ENCODE data around the gene CTNNA2.

The CTNNA2 gene

GRCh38 chr2:80545420-80546210 is 1032.8 kb downstream of the CTNNA2 start:
- no peak overlapping the region for H3K4me3 ChIP-seq (ENCODE audit: low read length)
- no peaks in the 10 kb centered on the region for H3K79me2 ChIP-seq (ENCODE audit: low read length)
- no peaks in the 10 kb centered on the region for H4K20me1 ChIP-seq (ENCODE audit: insufficient read depth, low read length)
- H3K36me3 ChIP-seq (replicated peaks; ENCODE audit: low read depth, low read length), result no peaks in the 10 kb centered on the region
- H3K27me3 ChIP-seq (ENCODE audit: low read depth, low read length), result no peaks in the 10 kb centered on the region
- TF ChIP-seq CTCF (IDR thresholded peaks at IDR 0.05; ENCODE audit: low read depth, low read length) (no peak), EZH2phosphoT487 (IDR thresholded peaks at IDR 0.05; ENCODE audit: low read depth) (no peak)
- no peak overlapping the region for H3K4me2 ChIP-seq (ENCODE audit: low read length)
- H3K9me3 ChIP-seq (ENCODE audit: insufficient read depth, low read length), result no peaks in the 10 kb centered on the region
- no peak overlapping the region for H3K9ac ChIP-seq (ENCODE audit: low read length)
- H2AFZ ChIP-seq (ENCODE audit: low read depth, low read length), result no peak overlapping the region
- H3K27ac ChIP-seq (ENCODE audit: low read length), result no peak overlapping the region
- H3K4me1 ChIP-seq (ENCODE audit: low read length), result no peaks in the 10 kb centered on the region

GRCh38 chr2:80546766-80547165 is 1033.9 kb downstream of the CTNNA2 start:
- H3K9me3 ChIP-seq (ENCODE audit: insufficient read depth, low read length), result no peaks in the 10 kb centered on the region
- H3K9ac ChIP-seq (ENCODE audit: low read length), result no peak overlapping the region
- H3K4me2 ChIP-seq (ENCODE audit: low read length), result no peak overlapping the region
- H3K27me3 ChIP-seq (ENCODE audit: low read depth, low read length), result no peaks in the 10 kb centered on the region
- H3K4me3 ChIP-seq (ENCODE audit: low read length), result no peak overlapping the region
- H4K20me1 ChIP-seq (ENCODE audit: insufficient read depth, low read length), result no peaks in the 10 kb centered on the region
- H3K36me3 ChIP-seq (replicated peaks; ENCODE audit: low read depth, low read length), result no peaks in the 10 kb centered on the region
- no peak for TF ChIP-seq CTCF (IDR thresholded peaks at IDR 0.05; ENCODE audit: low read depth, low read length)
- TF ChIP-seq EZH2phosphoT487 (IDR thresholded peaks at IDR 0.05; ENCODE audit: low read depth), result no peak
- no peak overlapping the region for H2AFZ ChIP-seq (ENCODE audit: low read depth, low read length)
- H3K4me1 ChIP-seq (ENCODE audit: low read length), result no peaks in the 10 kb centered on the region
- H3K27ac ChIP-seq (ENCODE audit: low read length), result no peak overlapping the region
- no peaks in the 10 kb centered on the region for H3K79me2 ChIP-seq (ENCODE audit: low read length)

- TF ChIP-seq EZH2phosphoT487 (IDR thresholded peaks at IDR 0.05; ENCODE audit: low read depth), result no peak
- TF ChIP-seq CTCF (IDR thresholded peaks at IDR 0.05; ENCODE audit: low read depth, low read length), result no peak
- Histone ChIP-seq H2AFZ (ENCODE audit: low read depth, low read length) (no peak overlapping the region), H3K79me2 (ENCODE audit: low read length) (no peaks in the 10 kb centered on the region), H3K4me1 (ENCODE audit: low read length) (no peaks in the 10 kb centered on the region), H3K9ac (ENCODE audit: low read length) (no peak overlapping the region), H3K27me3 (ENCODE audit: low read depth, low read length) (no peaks in the 10 kb centered on the region), H3K36me3 (replicated peaks; ENCODE audit: low read depth, low read length) (no peaks in the 10 kb centered on the region), H3K4me2 (ENCODE audit: low read length) (no peak overlapping the region), H3K4me3 (ENCODE audit: low read length) (no peak overlapping the region), H4K20me1 (ENCODE audit: insufficient read depth, low read length) (no peaks in the 10 kb centered on the region), H3K9me3 (ENCODE audit: insufficient read depth, low read length) (no peaks in the 10 kb centered on the region), H3K27ac (ENCODE audit: low read length) (no peak overlapping the region)
Measured at GRCh38 chr2:80547344-80547743, 1034.5 kb downstream of the CTNNA2 start.

GRCh38 chr2:80548469-80548868 is 1035.6 kb downstream of the CTNNA2 start:
- Histone ChIP-seq H3K27ac (ENCODE audit: low read length) (no peak overlapping the region), H3K4me1 (ENCODE audit: low read length) (no peaks in the 10 kb centered on the region), H3K9me3 (ENCODE audit: insufficient read depth, low read length) (no peaks in the 10 kb centered on the region), H4K20me1 (ENCODE audit: insufficient read depth, low read length) (no peaks in the 10 kb centered on the region), H3K27me3 (ENCODE audit: low read depth, low read length) (no peaks in the 10 kb centered on the region), H3K4me3 (ENCODE audit: low read length) (no peak overlapping the region), H3K79me2 (ENCODE audit: low read length) (no peaks in the 10 kb centered on the region), H3K4me2 (ENCODE audit: low read length) (no peak overlapping the region), H2AFZ (ENCODE audit: low read depth, low read length) (no peak overlapping the region), H3K36me3 (replicated peaks; ENCODE audit: low read depth, low read length) (no peaks in the 10 kb centered on the region), H3K9ac (ENCODE audit: low read length) (no peak overlapping the region)
- TF ChIP-seq EZH2phosphoT487 (IDR thresholded peaks at IDR 0.05; ENCODE audit: low read depth) (no peak), CTCF (IDR thresholded peaks at IDR 0.05; ENCODE audit: low read depth, low read length) (no peak)

Data from OCI-LY3 (cell line).